GM23338 (cell line): ENCODE data around the gene IRF3. TPM values are rescaled to one million over a fixed set of nuclear protein-coding genes. Genes with fewer than 3 reads are reported as not detected.

Source experiments
- ATAC-seq: fragments of 200-7000 bp; cut with Tn5 transposase; 3 replicates; pipeline ENCODE4 v1.9.1; 2020
- DNase-seq: peaks from one replicate; pipeline ENCODE4 v3.0.0-alpha.2; 2015; ENCODE audit warnings: low spot score
- H2AFZ ChIP-seq: fragments of 200-600 bp; sonication (generic); 2 replicates; pipeline ENCODE4 v1.8.0; 2016; ENCODE audit warnings: antibody characterized with exemption, mild to moderate bottlenecking, moderate library complexity
- H3F3A ChIP-seq: fragments of 200-600 bp; sonication (generic); replicated peaks from 2 replicates; pipeline ENCODE4 v1.8.0; 2017; ENCODE audit warnings: antibody characterized with exemption, mixed run types, low read depth
- H3K27ac ChIP-seq: fragments of 200-600 bp; sonication (generic); 2 replicates; pipeline ENCODE4 v1.6.1; 2016; ENCODE audit warnings: low read depth
- H3K27me3 ChIP-seq: fragments of 200-600 bp; sonication (generic); 2 replicates; pipeline ENCODE4 v1.8.0; 2016; ENCODE audit warnings: mild to moderate bottlenecking, mixed run types, moderate library complexity; ENCODE audit not compliant: insufficient read depth
- H3K36me3 ChIP-seq: fragments of 200-600 bp; sonication (generic); 2 replicates; pipeline ENCODE4 v1.8.0; 2016; ENCODE audit warnings: mild to moderate bottlenecking; ENCODE audit not compliant: insufficient read depth
- H3K4me1 ChIP-seq: fragments of 200-600 bp; sonication (generic); 2 replicates; pipeline ENCODE4 v1.8.0; 2016; ENCODE audit warnings: mild to moderate bottlenecking, moderate library complexity; ENCODE audit not compliant: insufficient read depth
- H3K4me2 ChIP-seq: fragments of 200-600 bp; sonication (generic); 2 replicates; pipeline ENCODE4 v1.7.1; 2017; ENCODE audit warnings: mixed run types
- H3K4me3 ChIP-seq: fragments of 200-600 bp; sonication (generic); 2 replicates; pipeline ENCODE4 v1.6.1; 2016; ENCODE audit warnings: mixed run types
- H3K79me2 ChIP-seq: fragments of 200-600 bp; sonication (generic); replicated peaks from 2 replicates; pipeline ENCODE4 v1.8.0; 2017; ENCODE audit warnings: mild to moderate bottlenecking; ENCODE audit not compliant: insufficient read depth
- H3K9me2 ChIP-seq: fragments of 200-600 bp; sonication (generic); 2 replicates; pipeline ENCODE4 v1.8.0; 2017; ENCODE audit not compliant: insufficient read depth
- H4K20me1 ChIP-seq: fragments of 200-600 bp; sonication (generic); replicated peaks from 2 replicates; pipeline ENCODE4 v1.8.0; 2017; ENCODE audit warnings: mild to moderate bottlenecking; ENCODE audit not compliant: insufficient read depth
- H3K27ac Mint-ChIP-seq: 2 replicates; pipeline ENCODE4 v1.8.0; 2020; ENCODE audit warnings: inconsistent platforms, mild to moderate bottlenecking, moderate library complexity, mixed read lengths
- H3K27me3 Mint-ChIP-seq: 3 replicates; pipeline ENCODE4 v1.8.0; 2022; ENCODE audit warnings: low read depth, mild to moderate bottlenecking, moderate library complexity, mixed read lengths, inconsistent platforms; ENCODE audit not compliant: insufficient read depth, poor library complexity
- H3K36me3 Mint-ChIP-seq: 3 replicates; pipeline ENCODE4 v1.8.0; 2021; ENCODE audit warnings: low read depth, mild to moderate bottlenecking, inconsistent platforms, moderate library complexity, mixed read lengths
- H3K4me1 Mint-ChIP-seq: 3 replicates; pipeline ENCODE4 v1.8.0; 2020; ENCODE audit warnings: mild to moderate bottlenecking, inconsistent platforms, mixed read lengths
- H3K4me3 Mint-ChIP-seq: 3 replicates; pipeline ENCODE4 v1.8.0; 2021; ENCODE audit warnings: moderate library complexity, mild to moderate bottlenecking, inconsistent platforms, mixed read lengths
- H3K9me3 Mint-ChIP-seq: 3 replicates; pipeline ENCODE4 v1.8.0; 2020; ENCODE audit warnings: moderate library complexity, mild to moderate bottlenecking, inconsistent platforms, mixed read lengths
- CREB1 ChIP-seq: fragments of 250-450 bp; sonication (Bioruptor Pico); IDR thresholded peaks from 2 replicates; pipeline ENCODE4 v1.5.0; 2020; ENCODE audit warnings: low read depth, mild to moderate bottlenecking, moderate library complexity
- CTCF ChIP-seq, 2 experiments: fragments of 200-600 bp in 1 of 2; sonication (generic) in 1 of 2; conservative IDR thresholded peaks; 2 replicates each; pipeline versions ENCODE4 v1.5.1 to v1.6.1; 2016 to 2017; ENCODE audit warnings: antibody characterized with exemption in 2 of 2, low read depth in 2 of 2, mild to moderate bottlenecking in 2 of 2, moderate library complexity in 1 of 2
- ETS1 ChIP-seq: IDR thresholded peaks from 2 replicates; pipeline ENCODE4 v1.6.1; 2016; ENCODE audit warnings: antibody characterized with exemption
- EZH2 ChIP-seq: fragments of 200-600 bp; sonication (generic); IDR thresholded peaks from one replicate; pipeline ENCODE4 v1.8.0; 2017; ENCODE audit warnings: antibody characterized with exemption, mild to moderate bottlenecking, low read depth; ENCODE audit not compliant: unreplicated experiment
- EZH2phosphoT487 ChIP-seq: fragments of 200-600 bp; sonication (generic); IDR thresholded peaks from one replicate; pipeline ENCODE4 v1.8.1; 2018; ENCODE audit warnings: antibody characterized with exemption; ENCODE audit not compliant: unreplicated experiment
- JUNB ChIP-seq: IDR thresholded peaks from one replicate; pipeline ENCODE4 v1.6.1; 2016; ENCODE audit warnings: antibody characterized with exemption; ENCODE audit not compliant: unreplicated experiment
- NANOG ChIP-seq: IDR thresholded peaks from 2 replicates; pipeline ENCODE4 v1.6.1; 2016; ENCODE audit warnings: antibody characterized with exemption, borderline replicate concordance
- POLR2AphosphoS5 ChIP-seq: IDR thresholded peaks from 2 replicates; pipeline ENCODE4 v1.6.1; 2016; ENCODE audit warnings: antibody characterized with exemption, low read depth
- REST ChIP-seq: IDR thresholded peaks from one replicate; pipeline ENCODE4 v1.6.1; 2018; ENCODE audit warnings: antibody characterized with exemption; ENCODE audit not compliant: unreplicated experiment
- ZNF331 ChIP-seq: fragments of 250-450 bp; sonication (Bioruptor Pico); IDR thresholded peaks from 2 replicates; pipeline ENCODE4 v1.5.0; 2020; ENCODE audit warnings: low read depth, mild to moderate bottlenecking, moderate library complexity
- polyA plus RNA-seq: library from polyadenylated mRNA; unstranded; fragments of >200 nt; fragmentation: Nextera tagmentation; extraction: Ambion mirVana; gene quantifications from 2 replicates; pipeline ENCODE4 v1.2.1, GENCODE V29; 2016
- total RNA-seq: library from RNA; depleted of rRNA; stranded (reverse); fragments of >200 nt; shearing (Covaris generic); gene quantifications from 2 replicates; pipeline ENCODE4 v1.2.3, GENCODE V29; 2014

IRF3 gene
- total and polyA plus RNA-seq, 2 experiments from 2014 or later = 57.4 to 164 TPM

GRCh38 chr19:49615861-49616260 is 49.8 kb downstream of the IRF3 start:
- Histone ChIP-seq H2AFZ (no peak overlapping the region), H3K4me3 (no peak overlapping the region), H3F3A (peaks cover 16% of the 10 kb centered on the region; the same call in 1 of the 2 replicates), H3K4me1 (no peaks in the 10 kb centered on the region; the same call in 1 of the 2 replicates), H4K20me1 (peaks cover 53% of the 10 kb centered on the region), H3K36me3 (peaks cover 22% of the 10 kb centered on the region), H3K9me2 (no peaks in the 10 kb centered on the region), H3K79me2 (peaks cover 35% of the 10 kb centered on the region), H3K27ac (no peak overlapping the region), H3K4me2 (no peak overlapping the region), H3K27me3 (no peaks in the 10 kb centered on the region)
- peaks cover 74% of the 10 kb centered on the region for H3K36me3 Mint-ChIP-seq
- no peaks in the 10 kb centered on the region for H3K4me1 Mint-ChIP-seq
- no peak for TF ChIP-seq ETS1
- no peak for TF ChIP-seq NANOG
- no peak for TF ChIP-seq EZH2
- TF ChIP-seq ZNF331 (CRISPR knock-in tag) = no peak
- no peak for TF ChIP-seq POLR2AphosphoS5
- no peak for TF ChIP-seq CREB1 (CRISPR knock-in tag)
- no peak for TF ChIP-seq JUNB
- no peak for TF ChIP-seq REST
- no peak for TF ChIP-seq EZH2phosphoT487
- TF ChIP-seq CTCF (conservative IDR thresholded peaks at IDR 0.05; ENCODE audit: low read depth in 2 of 2) = no peak
- no peak overlapping the region for H3K27ac Mint-ChIP-seq
- no peaks in the 10 kb centered on the region for H3K9me3 Mint-ChIP-seq
- H3K27me3 Mint-ChIP-seq = peaks cover 6% of the 10 kb centered on the region
- no peak for DNase-seq
- ATAC-seq = no peak
- H3K4me3 Mint-ChIP-seq = no peak overlapping the region
